GM21360 (cell line): ENCODE results near the gene PIGA.

Source experiments
- ATAC-seq: cut with Tn5 transposase; IDR thresholded peaks from one replicate; pipeline ENCODE4 v1.9.1; 2021; ENCODE audit warnings: mild to moderate bottlenecking, moderate library complexity; ENCODE audit not compliant: unreplicated experiment

PIGA gene, protein sequence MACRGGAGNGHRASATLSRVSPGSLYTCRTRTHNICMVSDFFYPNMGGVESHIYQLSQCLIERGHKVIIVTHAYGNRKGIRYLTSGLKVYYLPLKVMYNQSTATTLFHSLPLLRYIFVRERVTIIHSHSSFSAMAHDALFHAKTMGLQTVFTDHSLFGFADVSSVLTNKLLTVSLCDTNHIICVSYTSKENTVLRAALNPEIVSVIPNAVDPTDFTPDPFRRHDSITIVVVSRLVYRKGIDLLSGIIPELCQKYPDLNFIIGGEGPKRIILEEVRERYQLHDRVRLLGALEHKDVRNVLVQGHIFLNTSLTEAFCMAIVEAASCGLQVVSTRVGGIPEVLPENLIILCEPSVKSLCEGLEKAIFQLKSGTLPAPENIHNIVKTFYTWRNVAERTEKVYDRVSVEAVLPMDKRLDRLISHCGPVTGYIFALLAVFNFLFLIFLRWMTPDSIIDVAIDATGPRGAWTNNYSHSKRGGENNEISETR

DNA sequence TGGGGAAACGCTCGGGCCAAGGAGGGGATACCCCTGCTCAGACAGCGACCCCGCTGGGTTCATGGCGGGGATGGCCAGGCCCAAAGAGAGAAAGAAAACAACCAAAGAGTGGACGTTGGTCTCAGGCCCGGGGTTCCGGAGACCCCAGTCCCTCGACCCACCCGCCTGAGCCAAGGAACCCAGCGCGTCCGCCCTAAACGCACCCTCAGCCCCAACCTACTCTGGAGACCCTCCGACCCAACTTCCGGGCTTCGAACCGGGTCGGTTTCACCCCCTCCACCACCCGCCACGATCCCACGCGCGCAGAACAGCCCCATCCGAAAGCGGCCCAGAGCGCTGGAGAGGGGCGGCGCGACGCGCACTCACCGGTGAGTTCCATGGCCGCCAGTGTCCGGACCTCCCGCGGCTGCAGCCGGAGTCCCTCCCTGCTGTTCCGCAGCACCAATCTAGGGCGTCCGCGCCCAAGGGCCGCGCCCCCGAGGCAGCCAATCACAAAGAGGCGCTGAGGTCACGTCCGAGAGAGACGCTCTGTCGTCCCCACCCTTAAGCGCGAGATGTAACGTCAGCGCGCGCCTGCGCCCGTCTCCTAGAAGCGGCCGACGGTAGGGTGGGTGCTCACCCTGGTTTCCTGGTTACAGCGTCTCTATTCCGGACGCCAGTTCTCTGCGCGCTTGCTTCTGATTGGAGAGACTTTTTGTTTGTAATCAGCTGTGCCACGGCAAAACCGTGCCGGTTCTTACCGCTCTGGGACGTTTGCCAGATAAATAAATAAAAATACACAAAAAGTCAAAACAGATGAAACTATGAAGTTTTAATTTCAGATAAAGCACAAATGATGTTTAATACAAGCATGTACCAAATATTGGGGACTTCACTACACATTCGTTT, at the start of gene PIGA:
Gene PIGA, minus strand, starts transcription at position 389 of the 888 bp plus-strand sequence. CDS start 3,593 bp downstream, outside the sequence.
- peak; percentile 97 for ATAC-seq

- no peak for ATAC-seq
These were observed 49.0 kb upstream of the PIGA start, which contains the start of gene VEGFD for GRCh38 chrX:15384304-15384703. Gene VEGFD (minus strand): TSS chrX:15384413. CDS start chrX:15383946, 467 bp downstream.

- no peak for ATAC-seq
These were observed 47.5 kb upstream of the PIGA start for GRCh38 chrX:15382813-15383212.

DNA sequence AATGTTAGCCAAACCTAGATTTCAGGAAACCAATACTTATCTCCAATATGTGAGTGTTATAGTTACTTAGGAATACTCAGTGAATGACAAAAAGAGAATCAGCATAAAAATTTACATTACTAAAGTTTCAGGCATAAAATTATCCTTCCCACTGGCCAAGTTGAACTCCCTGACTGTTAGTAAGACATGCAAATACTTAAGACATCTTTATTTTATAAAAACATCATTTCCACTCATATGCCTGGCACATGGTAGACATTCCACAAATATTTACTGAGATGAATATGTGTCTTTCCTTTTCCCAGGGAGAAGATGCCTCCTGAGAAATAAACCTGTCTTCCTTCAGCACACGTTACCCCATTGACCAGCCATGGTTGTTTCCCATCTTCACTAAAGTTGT, 41.6 kb upstream of the PIGA start:
- ATAC-seq: no peak

DNA sequence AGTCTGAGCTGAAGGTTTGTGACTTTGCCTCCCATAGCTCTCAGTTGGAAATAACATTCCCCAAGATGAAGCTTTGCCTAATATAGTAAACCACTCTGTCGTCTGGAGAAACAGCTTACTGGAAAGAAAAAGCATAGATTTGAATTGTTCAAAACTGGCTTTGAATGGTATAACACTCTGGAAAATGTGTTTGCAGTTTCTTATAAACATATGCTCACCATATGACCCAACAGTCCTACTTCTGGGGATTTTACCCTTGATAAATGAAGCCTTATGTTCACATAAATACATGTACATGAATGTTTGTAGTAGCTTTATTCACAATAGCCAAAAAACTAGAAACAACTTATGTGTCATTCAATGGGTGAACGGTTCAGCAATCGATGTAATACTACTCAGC, 38.7 kb upstream of the PIGA start:
- ATAC-seq: no peak

- ATAC-seq: no peak
These were observed 31.4 kb upstream of the PIGA start for GRCh38 chrX:15366506-15367352.

GRCh38 chrX:15359701-15360100, 24.4 kb upstream of the PIGA start:
- no peak for ATAC-seq

- ATAC-seq: no peak
These were observed 23.2 kb upstream of the PIGA start for GRCh38 chrX:15358533-15358932.

- ATAC-seq: no peak
These were observed 21.1 kb upstream of the PIGA start for GRCh38 chrX:15356444-15356843.

DNA sequence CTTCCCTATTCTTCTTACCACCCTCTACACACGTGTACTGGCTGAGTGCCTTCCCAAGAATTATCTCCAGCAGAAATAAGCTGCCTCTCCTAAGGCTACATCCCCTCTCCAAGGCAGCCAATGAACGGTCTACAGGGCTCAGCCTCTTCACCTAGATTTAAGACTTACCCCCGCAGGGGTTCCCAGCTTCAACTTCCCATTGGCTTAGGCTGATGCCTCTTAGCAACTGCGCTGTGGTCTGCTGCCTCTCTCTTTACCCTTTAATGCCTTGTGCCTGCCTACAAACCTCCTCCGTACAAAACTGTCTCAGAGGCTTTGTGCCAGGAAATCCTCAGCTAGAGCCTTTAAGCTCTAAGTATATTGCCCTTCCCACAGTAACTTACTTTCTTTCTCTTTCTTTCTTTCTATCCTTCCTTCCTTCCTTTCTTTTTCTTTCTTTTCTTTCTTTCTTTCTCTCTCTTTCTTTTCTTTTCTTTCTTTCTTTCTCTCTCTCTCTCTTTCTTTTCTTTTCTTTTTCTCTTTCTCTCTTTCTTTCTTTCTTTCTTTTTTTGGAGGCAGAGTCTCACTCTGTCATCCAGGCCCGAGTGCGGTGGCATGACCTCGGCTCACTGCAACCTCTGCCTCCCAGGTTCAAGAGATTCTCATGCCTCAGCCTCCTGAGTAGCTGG, 15.1 kb upstream of the PIGA start:
- ATAC-seq: no peak

DNA sequence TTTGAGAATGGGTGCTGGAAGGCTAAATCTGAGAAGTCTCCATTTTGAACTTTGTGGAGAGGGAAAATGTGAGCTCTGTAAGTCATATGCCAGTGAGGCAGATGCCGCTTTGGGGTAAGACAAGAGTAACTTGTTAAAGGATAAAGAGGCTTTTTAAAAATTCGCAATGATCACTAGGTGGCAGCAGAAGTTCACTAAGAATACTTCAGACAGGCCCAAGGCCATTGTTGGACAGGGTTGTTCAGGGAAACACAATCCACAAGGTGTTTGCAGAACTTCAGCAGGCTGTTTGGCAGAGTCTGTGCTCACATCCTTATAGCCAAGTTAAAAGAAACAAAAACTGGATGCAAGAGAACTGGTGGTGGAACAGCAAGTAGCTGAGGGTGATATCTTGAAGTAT, 13.7 kb upstream of the PIGA start:
- no peak for ATAC-seq

- ATAC-seq: no peak
These were observed 10.7 kb upstream of the PIGA start for GRCh38 chrX:15345976-15346375.

GRCh38 chrX:15344106-15344505, 8.8 kb upstream of the PIGA start:
- ATAC-seq: no peak

GRCh38 chrX:15343075-15343476, 7.8 kb upstream of the PIGA start:
- ATAC-seq: no peak

GRCh38 chrX:15340867-15341266, 5.5 kb upstream of the PIGA start:
- ATAC-seq: no peak

DNA sequence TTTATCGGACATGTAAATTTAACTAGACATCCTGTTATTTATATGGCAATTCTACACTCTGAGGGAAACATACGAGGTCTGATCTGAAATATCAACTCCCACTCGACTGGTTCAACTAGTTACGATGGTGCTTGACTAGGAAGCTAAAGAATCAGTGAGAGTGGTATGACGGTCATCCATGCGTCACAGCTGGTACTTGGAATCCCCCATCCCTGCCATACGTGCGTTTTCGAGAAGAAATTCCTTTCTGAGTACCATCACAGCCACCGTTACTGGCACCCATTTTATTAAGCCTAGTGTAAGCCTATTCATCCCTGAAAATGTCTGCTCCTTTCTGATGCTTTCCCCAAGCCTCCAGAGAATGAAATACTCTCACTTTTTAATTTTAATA, 695 bp upstream of the PIGA start:
- ATAC-seq: no peak

DNA sequence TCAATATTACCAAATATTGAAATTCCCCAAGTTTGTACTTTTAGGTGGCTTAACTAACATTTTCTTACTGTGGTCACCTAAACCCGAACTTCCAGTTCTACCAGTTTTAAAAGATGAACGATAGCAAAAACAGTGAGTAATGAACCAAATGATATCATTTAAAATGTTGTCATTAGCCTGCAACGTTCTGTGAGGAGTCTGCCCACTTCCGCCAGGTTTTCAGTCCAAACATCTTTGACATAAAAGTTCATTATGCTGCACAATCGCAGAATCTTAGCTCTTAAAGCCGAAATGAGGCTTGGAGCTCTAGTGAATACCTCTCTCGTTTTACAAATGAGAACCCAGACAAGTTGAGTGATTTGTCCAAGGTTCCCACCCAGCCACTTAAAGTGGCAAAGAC, 762 bp downstream of the PIGA start:
- no peak for ATAC-seq

DNA sequence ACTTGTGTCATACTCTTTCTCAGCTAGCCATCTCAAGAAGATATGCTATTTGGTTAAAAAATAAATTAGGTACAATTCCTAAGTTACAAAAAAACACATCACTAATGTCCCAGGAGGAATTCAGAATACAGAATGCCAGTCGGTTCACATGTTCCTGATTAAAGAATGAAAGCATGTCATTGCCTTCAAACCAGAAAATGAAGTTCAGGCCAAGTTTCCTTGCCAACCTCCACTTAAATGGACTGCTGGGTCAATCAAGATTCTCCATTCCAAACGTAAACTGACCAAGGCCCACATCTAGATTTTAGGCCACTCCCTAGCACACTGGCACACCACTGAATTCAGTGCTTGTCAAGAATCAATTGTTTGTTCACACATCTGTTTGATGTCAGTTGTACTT, 6.5 kb downstream of the PIGA start:
- ATAC-seq: no peak

DNA sequence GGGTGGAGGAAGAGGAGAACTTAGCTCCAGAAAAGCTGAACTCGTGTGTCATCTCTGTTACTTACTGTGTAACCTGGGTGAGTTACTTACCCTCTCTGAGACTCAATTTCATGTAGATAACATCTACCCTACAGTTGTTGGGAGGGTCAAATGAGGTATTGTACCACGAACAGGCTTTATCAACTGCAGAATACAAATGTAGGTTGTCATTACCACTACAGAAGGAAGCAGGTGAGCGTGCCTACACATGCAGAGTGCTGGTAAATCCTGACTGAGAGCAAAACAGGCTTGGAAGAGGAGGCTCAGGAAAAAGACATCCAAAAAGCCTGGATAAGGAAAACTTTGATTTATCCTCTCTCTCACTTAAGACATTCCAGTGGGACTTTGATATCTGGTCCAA, 7.2 kb downstream of the PIGA start:
- no peak for ATAC-seq

GRCh38 chrX:15322472-15322871, 12.9 kb downstream of the PIGA start:
- ATAC-seq: no peak
